ENCODE measurements around the gene NUDT19.
A peak's percentile ranks its signal among the peaks of the same experiment; 100 is the strongest.
"Not testable (repeated sequence)": the region's sequence is repeated elsewhere in the genome, so short reads cannot be mapped to it uniquely, and the experiment has no call there.

Gene NUDT19

DNA sequence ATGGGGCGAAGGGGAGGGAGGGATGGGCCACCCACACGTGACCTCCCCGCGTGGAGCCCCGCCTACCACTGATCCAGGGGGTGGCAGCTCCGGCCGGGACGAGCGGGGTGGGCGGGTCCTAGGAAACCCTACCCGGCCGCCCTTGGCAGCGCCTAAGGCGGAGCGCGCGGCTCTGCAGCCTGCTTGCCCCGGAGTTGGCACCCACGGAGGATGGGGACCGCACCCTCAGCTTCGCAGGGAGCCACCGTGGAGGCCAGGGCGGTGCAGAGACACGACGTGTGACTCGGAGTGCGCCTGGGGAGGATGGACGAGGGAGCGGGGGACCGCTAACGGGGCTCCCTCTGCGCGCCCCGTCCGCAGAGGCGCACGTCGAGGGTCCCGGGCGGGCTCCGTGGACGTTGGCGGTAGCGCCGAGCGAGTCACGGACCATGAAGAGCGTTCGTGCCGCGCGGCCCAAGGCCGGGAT is 15.9 kb upstream of the NUDT19 start, which contains the start of gene RGS9BP:
TSS of gene RGS9BP (plus strand) at position 129 of the 466 bp plus-strand sequence. CDS start 416 bp downstream, outside the sequence.
- DNase-seq: peak; percentile 72 to 87

DNA sequence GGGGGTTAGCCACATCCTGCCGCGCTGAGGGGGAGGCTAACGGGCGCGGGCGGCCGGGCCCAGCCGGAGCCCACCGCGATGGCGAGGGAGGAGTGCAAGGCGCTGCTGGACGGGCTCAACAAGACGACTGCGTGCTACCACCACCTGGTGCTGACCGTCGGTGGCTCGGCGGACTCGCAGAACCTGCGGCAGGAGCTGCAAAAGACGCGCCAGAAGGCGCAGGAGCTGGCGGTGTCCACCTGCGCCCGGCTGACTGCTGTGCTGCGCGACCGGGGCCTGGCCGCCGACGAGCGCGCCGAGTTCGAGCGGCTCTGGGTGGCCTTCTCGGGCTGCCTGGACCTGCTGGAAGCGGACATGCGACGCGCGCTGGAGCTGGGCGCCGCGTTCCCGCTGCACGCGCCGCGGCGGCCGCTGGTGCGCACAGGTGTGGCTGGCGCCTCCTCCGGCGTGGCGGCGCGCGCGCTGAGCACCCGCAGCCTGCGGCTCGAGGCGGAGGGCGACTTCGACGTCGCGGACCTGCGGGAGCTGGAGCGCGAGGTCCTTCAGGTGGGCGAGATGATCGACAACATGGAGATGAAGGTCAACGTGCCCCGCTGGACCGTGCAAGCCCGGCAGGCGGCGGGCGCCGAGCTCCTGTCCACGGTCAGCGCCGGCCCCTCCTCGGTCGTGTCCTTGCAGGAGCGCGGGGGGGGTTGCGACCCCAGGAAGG is 15.3 kb upstream of the NUDT19 start:
- no peak for DNase-seq

- DNase-seq: no peak
Observed at GRCh38 chr19:32676895-32677359, 14.7 kb upstream of the NUDT19 start.

GRCh38 chr19:32677657-32678056 is 14.0 kb upstream of the NUDT19 start:
- DNase-seq: no peak

GRCh38 chr19:32680986-32681385 is 10.6 kb upstream of the NUDT19 start:
- no peak for DNase-seq

- DNase-seq: no peak
Observed at GRCh38 chr19:32682317-32682716, 9.3 kb upstream of the NUDT19 start.

DNA sequence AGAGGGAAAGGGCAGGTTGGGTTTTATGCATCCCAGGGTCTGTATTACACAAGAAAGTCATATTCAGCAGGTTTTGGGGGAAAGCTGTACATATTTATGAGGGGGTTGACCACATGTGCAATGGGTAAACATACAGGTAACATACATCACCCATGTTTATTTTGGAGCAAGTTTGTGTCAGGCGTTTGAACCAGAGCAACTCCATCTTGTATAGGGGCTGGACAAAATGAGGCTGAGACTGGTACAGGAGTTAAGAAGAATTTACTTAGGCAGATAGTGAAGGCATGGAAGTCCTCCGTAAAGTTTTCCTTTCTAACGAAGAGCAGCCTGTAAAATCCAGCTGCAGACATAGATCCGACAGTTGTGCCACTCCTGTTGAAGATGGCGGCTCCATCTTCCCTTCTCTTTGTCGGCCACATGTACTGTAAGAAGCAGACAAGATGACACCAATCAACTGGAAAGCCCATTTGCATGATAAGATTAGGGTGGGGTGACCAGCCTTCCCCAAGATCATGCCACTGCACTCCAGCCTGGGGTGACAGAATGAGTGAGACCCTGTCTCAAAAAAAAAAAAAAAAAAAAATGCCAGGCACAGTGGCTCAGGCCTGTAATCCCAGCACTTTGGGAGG is 4.7 kb upstream of the NUDT19 start:
- DNase-seq: no peak

DNA sequence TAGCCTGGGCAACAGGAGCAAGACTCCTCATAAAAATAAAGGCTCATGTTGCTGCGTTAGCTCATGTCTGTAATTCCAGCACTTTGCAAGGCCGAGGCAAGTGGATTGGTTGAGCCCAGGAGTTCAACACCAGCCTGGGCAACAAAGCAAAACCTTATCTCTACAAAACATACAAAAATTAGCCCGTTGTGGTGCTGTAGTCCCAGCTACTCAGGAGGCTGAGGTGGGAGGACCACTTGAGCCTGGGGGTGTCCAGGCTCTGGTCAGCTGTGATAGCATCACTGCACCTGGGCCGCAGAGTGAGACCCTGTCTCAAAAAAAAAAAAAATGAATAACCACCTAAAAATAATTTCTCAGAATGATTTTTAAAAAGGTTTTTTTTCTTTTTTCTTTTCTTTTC is 3.9 kb upstream of the NUDT19 start:
- no peak for DNase-seq

DNA sequence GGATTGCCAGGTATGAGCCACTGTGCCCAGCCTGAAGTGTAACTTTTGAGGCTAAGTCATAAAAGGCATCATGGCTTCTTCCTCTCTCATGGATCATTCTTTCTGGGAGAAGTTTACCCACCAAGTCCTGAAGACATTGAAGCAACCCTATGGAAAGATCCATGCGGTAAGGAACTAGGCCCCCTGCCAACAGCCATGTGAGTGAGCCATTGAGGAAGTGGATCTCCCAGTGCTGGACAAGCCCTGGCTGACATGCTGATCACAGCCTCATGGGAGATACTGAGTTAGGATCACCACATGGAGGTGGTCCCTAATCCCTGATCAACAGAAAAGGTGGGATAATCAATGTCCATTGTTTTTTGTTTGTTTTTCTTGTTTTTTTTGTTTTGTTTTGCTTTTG is 3.3 kb upstream of the NUDT19 start:
- DNase-seq: no peak

DNA sequence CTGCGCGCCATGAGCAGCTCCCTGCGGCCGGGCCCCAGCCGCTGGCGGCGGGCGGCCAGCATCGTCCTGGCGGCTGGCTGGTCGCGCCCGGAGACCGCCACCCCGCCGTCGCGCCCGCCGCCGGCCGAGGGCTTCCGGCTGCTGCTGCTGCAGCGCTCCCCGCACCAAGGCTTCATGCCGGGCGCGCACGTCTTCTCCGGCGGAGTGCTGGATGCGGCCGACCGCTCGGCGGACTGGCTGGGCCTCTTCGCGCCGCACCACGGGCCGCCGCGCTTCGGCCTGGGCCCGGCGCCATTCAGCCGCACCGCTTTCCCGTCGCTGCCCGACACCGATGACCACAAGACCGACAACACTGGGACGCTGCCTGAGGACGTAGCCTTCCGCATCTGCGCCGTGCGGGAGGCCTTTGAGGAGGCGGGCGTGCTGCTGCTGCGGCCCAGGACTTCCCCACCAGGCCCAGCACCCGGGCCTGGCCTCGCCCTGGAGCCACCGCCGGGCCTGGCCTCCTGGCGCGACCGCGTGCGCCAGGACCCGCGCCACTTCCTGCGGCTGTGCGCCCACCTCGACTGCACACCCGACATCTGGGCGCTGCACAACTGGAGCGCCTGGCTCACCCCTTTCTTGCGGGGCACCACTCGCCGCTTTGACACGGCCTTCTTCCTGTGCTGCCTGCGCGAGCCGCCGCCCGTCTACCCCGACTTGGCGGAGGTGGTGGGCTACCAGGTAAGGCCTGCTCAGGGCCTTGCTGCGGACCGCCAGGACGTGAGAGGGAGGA is 518 bp downstream of the NUDT19 start:
- DNase-seq: peak in 1 of 2 experiments; percentile 43

DNA sequence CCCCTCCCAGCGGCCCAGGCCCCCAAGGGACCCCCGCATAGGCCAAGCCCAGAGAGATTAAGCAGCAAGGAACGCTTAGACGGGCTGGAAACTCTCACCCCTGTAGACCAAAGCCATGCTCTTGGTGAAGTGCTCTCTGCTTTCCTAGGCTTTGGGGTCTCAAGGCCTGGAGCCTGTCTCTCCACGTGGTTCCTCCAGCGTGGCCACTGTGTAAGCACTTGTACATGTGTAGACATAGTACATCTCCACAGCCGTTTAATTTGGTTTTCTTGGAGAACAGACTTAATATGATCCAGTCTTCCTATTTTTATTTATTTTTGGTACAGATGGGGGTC is 1.1 kb downstream of the NUDT19 start:
- DNase-seq: no peak

DNA sequence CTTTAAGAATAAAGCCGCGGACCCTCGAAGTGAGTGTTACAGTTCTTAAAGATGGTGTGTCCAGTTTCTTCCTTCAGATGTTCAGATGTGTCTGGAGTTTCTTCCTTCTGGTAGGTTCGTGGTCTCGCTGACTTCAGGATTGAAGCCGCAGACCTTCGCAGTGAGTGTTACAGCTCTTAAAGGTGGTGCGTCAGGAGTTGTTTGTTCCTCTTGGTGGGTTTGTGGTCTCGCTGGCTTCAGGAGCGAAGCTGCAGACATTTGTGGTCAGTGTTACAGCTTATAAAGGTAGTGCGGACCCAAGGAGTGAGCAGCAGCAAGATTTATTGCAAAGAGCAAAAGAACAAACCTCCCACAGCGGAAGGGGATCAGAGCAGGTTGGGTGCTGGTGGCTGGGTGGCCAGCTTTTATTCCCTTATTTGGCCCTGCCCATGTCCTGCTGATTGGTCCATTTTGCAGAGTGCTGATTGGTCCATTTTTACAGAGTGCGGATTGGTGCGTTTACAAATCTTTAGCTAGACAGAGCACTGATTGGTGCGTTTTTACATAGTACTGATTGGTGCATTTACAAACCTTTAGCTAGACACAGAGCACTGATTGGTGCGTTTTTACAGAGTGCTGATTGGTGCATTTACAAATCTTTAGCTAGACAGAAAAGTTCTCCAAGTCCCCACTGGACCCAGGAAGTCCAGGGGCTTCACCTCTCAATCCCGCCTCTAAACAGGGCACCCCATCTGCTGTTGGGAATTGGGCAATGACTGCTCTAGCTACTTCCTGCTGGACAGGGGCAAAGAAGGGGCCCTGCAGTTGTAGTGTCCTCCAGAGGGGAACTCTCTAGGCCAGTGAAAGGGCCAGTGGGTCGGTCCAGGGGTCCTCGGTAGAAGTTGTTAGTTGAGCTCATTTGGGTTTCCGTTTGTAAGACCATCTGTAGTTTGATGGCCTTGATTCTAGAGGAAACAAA is 1.8 kb downstream of the NUDT19 start:
- DNase-seq: not testable (repeated sequence)

DNA sequence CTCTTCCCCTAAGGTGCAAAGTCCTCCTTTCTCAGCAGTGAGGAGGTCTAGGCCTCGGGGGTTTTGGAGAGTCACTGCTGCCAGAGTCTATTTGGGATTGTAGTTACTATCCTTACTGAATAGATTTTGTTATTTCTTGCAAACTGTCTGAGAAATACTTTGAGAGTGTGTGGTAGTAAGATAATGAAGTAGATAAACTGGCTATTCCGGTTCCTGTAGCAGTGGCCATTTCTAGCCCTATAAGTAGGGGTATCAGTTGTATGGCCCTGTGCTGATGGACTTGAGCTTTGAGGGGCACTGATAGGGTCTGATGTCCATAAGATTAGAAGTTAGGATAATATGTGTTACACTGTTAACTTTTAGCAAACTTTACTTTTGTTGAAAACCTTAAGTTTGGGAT is 2.7 kb downstream of the NUDT19 start:
- not testable (repeated sequence) for DNase-seq

DNA sequence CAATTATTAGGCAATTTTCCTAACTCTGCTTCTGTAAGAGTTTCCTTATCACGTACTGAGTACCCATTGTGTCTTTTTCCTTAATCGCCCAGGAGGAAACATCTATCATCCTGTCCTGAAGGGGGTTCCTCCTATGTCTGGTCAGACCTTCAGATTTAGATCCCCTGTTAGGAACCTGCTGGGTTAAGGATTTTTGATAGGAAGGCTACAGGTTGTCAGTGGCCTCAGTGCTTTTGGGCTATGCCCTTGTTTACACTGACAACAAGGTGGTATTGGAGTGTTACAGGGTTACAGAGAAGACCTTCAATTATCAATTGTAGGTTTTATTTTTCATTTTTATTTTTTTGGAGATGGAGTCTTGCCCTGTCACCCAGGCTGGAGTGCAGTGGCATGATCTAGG is 3.2 kb downstream of the NUDT19 start:
- not testable (repeated sequence) for DNase-seq

GRCh38 chr19:32695506-32695905 is 3.9 kb downstream of the NUDT19 start:
- DNase-seq: not testable (repeated sequence)

DNA sequence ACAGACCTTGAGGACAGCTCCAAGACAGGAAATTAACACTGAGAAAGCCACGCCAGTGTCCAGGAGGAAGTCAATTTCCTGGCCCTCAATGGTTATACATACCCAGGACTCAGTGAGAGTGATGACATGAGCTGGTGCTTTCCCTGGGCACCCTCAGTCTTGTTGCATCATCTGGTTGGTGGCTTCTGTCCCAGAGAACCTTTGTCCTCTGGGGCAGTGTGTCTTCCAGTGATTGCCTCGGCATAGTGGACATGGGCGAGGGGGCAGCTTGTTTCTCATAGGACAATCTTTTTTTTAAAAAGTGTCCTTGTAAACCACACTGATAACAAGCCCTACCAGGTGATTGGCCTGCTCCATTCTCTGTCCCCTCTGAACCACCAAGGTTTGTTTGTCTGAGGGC is 5.2 kb downstream of the NUDT19 start:
- not testable (repeated sequence) for DNase-seq

DNA sequence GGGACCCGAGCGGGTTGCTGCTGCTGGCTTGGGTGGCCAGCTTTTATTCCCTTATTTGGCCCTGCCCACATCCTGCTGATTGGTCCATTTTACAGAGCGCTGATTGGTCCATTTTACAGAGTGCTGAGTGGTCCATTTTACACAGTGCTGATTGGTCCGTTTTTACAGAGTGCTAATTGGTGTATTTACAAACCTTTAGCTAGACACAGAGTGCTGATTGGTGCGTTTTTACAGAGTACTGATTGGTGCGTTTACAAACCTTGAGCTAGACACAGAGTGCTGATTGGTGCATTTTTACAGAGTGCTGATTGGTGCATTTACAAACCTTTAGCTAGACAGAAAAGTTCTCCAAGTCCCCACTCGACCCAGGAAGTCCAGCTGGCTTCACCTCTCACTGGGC is 8.5 kb downstream of the NUDT19 start:
- not testable (repeated sequence) for DNase-seq

- DNase-seq: no peak
Observed at GRCh38 chr19:32702010-32702409, 10.4 kb downstream of the NUDT19 start.

DNA sequence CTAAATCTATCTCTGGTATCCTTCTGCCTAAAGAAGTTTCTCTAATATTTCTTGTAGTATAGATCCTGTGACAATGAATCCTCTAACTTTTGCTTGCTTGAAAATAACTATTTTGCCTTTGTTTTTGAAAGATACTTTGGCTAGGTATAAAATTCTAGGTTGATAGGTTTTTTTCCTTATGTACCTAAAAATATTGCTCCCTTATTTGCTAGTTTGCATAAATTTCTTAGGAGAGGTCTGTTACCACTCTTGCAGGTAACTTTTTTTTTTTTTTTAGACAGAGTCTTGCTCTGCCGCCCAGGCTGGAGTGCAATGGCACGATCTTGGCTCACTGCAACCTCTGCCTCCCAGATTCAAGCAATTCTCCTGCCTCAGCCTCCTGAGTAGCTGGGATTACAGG is 12.4 kb downstream of the NUDT19 start:
- DNase-seq: not testable (repeated sequence)

- no peak for DNase-seq
Observed at GRCh38 chr19:32708457-32708856, 16.8 kb downstream of the NUDT19 start.

GRCh38 chr19:32709032-32709431 is 17.4 kb downstream of the NUDT19 start:
- DNase-seq: no peak

- DNase-seq: no peak
Observed at GRCh38 chr19:32711747-32712146, 20.1 kb downstream of the NUDT19 start.

All from NCI-H446 (cell line).